Measurements from ENCODE around the gene NCAM2. TPM values are rescaled to one million over a fixed set of nuclear protein-coding genes. Genes with fewer than 3 reads are reported as not detected.

Gene NCAM2
- polyA plus RNA-seq, 3 donors: not detected

DNA sequence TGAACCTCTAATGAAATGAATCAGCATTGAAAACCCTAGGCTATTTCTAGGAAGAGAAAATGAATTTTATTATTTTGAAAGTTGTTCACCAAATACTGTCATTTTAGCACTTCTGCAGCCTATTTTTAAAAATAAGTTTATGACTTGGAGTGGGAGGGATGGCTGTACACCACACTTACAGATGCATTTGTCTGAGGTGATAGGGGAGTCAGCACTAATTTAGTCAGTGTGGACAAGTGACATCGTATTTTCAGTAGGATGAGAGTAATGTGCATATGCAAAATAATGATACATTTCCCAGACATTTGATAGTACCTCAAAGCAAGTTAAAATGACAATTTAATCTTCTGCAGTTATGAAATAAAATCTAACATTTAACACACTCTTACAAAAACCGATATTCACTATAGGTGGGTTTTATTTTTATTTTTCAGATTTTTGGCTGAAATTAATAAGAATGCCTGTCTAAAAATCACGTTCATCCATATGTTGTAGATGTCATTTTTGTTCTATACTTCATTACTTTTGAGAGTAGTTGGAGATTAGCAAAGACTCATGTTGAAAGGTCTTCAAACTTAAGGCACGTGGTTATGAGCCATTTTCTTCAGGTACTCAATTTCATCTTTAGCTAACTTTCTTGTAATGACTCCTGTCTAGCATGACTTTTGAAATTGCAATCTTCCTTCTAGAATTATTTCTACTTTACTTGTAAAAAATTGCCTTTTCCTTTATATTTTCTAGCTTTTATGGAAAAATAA is 186.7 kb downstream of the NCAM2 start:
- no peaks in the 10 kb centered on the region for H3K79me2 ChIP-seq (ENCODE audit: insufficient read depth, low read length)
- TF ChIP-seq CTCF (IDR thresholded peaks at IDR 0.05): no peak
- intact Hi-C loops (cut with micrococcal nuclease): no loop called here
- H3K4me3 ChIP-seq (replicated peaks in 1 of 3; ENCODE audit: low read depth in 2 of 3, low read length in 3 of 3): no peak overlapping the region
- H3K36me3 ChIP-seq (replicated peaks in 1 of 2; ENCODE audit: control insufficient read depth in 1 of 2, insufficient read depth in 2 of 2, low read length in 2 of 2): no peaks in the 10 kb centered on the region
- H3K4me1 ChIP-seq (ENCODE audit: control insufficient read depth in 1 of 2, insufficient read depth in 2 of 2, low read length in 2 of 2): no peaks in the 10 kb centered on the region
- peaks cover 4% of the 10 kb centered on the region for H3K4me1 Mint-ChIP-seq
- no peaks in the 10 kb centered on the region for H3K9me3 ChIP-seq (replicated peaks in 1 of 2; ENCODE audit: control insufficient read depth in 1 of 2, insufficient read depth in 1 of 2, low read length in 2 of 2)
- no peaks in the 10 kb centered on the region for H3K27me3 ChIP-seq (ENCODE audit: control insufficient read depth in 2 of 2, insufficient read depth in 2 of 2, low read length in 2 of 2)
- no peak overlapping the region for H3K27ac ChIP-seq (ENCODE audit: low read depth in 1 of 2, low read length in 2 of 2)
- no peak overlapping the region for H2AFZ ChIP-seq (ENCODE audit: insufficient read depth, low read depth, low read length, poor library complexity, severe bottlenecking)
- no peak overlapping the region for H3K9ac ChIP-seq (ENCODE audit: insufficient read depth, low read length, poor library complexity, severe bottlenecking)
- H3K27me3 Mint-ChIP-seq (ENCODE audit: low read depth in 3 of 3): no peaks in the 10 kb centered on the region
- no peaks in the 10 kb centered on the region for H3K9me3 Mint-ChIP-seq
- H3K4me2 ChIP-seq (replicated peaks; ENCODE audit: extremely low read depth, low read length, poor library complexity, severe bottlenecking): no peak overlapping the region
- no peak for DNase-seq
- no peaks in the 10 kb centered on the region for H4K20me1 ChIP-seq (ENCODE audit: insufficient read depth, low read length)
- no peak overlapping the region for H3K27ac Mint-ChIP-seq
- H3K36me3 Mint-ChIP-seq: no peaks in the 10 kb centered on the region
- no peak overlapping the region for H3K4me3 Mint-ChIP-seq
- no CpG with 5 or more reads among the region's 4 CpGs for WGBS (ENCODE audit: insufficient coverage)

DNA sequence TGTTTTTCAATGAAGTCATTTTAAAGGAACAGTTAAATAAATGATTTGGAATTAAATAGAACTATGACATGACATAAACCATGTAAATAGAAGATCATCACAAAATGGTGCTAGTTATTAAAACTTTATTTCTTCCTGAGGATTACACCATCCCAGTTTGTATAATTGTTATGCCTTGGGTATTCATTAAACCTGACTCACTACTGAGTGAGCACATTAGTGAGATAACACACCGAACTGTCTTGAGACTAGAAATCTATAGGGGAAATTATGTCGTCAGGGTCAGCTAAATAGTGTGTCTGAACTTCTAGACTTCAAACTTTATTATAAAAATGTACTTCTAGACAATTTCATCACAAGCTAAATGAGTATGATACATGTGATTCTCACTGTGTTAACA is 189.4 kb downstream of the NCAM2 start:
- intact Hi-C loops (cut with micrococcal nuclease): no loop called here
- H2AFZ ChIP-seq (ENCODE audit: insufficient read depth, low read depth, low read length, poor library complexity, severe bottlenecking): no peak overlapping the region
- Mint-ChIP-seq H3K36me3 (no peaks in the 10 kb centered on the region), H3K4me1 (peaks cover 8% of the 10 kb centered on the region), H3K4me3 (no peak overlapping the region), H3K27me3 (ENCODE audit: low read depth in 3 of 3) (no peaks in the 10 kb centered on the region), H3K27ac (no peak overlapping the region), H3K9me3 (peaks cover 0 to 3% (median 0%) of the 10 kb centered on the region in 7 donors)
- no CpG with 5 or more reads among the region's 2 CpGs for WGBS (ENCODE audit: insufficient coverage)
- H3K4me3 ChIP-seq (replicated peaks in 1 of 3; ENCODE audit: low read depth in 2 of 3, low read length in 3 of 3): no peak overlapping the region
- H4K20me1 ChIP-seq (ENCODE audit: insufficient read depth, low read length): no peaks in the 10 kb centered on the region
- no peak for TF ChIP-seq CTCF (IDR thresholded peaks at IDR 0.05)
- no peak for DNase-seq
- H3K27ac ChIP-seq (ENCODE audit: low read depth in 1 of 2, low read length in 2 of 2): no peak overlapping the region
- no peaks in the 10 kb centered on the region for H3K27me3 ChIP-seq (ENCODE audit: control insufficient read depth in 2 of 2, insufficient read depth in 2 of 2, low read length in 2 of 2)
- no peak overlapping the region for H3K4me2 ChIP-seq (replicated peaks; ENCODE audit: extremely low read depth, low read length, poor library complexity, severe bottlenecking)
- H3K79me2 ChIP-seq (ENCODE audit: insufficient read depth, low read length): no peaks in the 10 kb centered on the region
- no peak overlapping the region for H3K9ac ChIP-seq (ENCODE audit: insufficient read depth, low read length, poor library complexity, severe bottlenecking)
- H3K9me3 ChIP-seq (replicated peaks in 1 of 2; ENCODE audit: control insufficient read depth in 1 of 2, insufficient read depth in 1 of 2, low read length in 2 of 2): no peaks in the 10 kb centered on the region
- H3K4me1 ChIP-seq (ENCODE audit: control insufficient read depth in 1 of 2, insufficient read depth in 2 of 2, low read length in 2 of 2): no peaks in the 10 kb centered on the region
- no peaks in the 10 kb centered on the region for H3K36me3 ChIP-seq (replicated peaks in 1 of 2; ENCODE audit: control insufficient read depth in 1 of 2, insufficient read depth in 2 of 2, low read length in 2 of 2)

Measured in CD14-positive monocyte (primary cell).